NCI-H2081 (cell line): ENCODE results near the gene CLTB.

Source experiments
- DNase-seq, 2 experiments: peaks; one replicate each; lab custom pipeline; 2025; lab: John Stamatoyannopoulos, UW

CLTB gene

GRCh38 chr5:176401281-176402205 is 14.8 kb downstream of the CLTB start:
- DNase-seq = no peak

- no peak for DNase-seq
Observed at GRCh38 chr5:176400382-176401156, 15.8 kb downstream of the CLTB start.

DNA sequence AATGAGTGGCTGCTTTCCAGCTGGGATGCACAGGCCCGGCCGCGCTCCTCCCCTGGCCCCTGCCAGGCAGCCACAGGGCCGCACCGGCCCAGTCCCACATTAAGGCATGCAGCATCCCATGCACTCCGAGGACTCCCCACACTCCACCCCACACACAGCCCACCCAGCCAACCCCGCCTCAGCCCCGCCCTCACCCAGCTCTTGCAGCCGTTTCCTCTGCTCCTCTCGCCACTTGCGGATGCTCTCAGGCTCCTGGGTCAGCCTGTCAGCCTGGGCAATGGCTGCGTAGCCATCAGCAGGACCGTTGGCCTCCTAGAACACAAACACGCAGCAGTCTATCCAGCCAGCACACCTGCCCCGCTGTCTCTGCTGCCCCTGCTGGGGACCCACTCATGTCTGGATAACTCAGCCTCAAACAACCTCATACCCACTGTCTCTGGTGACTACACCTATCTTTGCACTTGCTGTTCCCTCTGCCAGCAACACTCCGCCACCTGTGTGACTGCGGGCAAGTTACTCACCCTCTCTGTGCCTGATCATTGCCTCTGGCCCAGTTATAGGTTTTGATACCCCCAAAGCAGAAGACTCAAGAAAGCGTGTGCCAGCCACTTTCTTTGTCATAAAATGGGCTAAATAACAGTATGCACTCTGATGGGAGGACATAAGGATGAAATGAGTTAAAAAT is 18.5 kb downstream of the CLTB start:
- DNase-seq = no peak

- DNase-seq = no peak
Observed at GRCh38 chr5:176396330-176396729, 20.0 kb downstream of the CLTB start.

GRCh38 chr5:176394881-176395675 is 21.3 kb downstream of the CLTB start:
- DNase-seq = no peak

DNA sequence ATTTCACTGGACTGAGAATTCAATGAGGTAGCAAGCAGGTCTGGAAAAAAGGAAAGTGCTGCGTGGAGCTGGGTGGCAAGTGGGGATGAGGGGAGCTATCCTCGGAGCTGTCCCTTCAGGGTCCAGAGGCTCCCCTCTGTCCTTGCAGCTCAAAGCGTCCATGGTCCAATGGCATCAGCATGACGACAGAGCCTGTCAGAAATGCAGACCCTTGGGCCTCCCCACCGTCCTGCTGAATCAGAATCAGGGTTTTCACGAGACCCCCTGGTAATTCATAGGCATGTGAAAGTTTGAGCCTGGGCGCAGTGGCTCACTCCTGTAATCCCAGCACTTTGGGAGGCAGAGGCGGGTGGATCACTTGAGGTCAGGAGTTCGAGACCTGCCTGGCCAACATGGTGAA is 22.2 kb downstream of the CLTB start:
- no peak for DNase-seq

DNA sequence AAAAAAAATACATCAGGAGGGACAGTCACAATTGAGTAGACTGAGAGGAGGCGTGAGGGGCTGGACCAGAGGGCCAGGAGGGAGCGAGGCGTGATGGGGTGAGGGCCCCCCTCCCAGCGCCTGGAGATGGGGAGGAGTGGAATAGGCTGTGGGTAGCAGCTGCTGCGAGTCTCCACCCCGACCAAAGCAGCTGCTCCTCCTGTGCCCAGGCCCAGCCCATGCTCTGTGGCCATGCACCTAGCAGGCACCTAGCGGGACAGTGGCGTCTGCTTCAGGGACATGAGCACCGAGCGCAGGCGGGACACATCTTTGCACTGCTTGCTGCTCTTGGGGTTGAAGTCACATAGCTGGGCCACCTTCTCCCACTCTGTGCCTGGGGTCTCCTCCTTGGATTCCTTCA is 23.8 kb downstream of the CLTB start:
- no peak for DNase-seq

DNA sequence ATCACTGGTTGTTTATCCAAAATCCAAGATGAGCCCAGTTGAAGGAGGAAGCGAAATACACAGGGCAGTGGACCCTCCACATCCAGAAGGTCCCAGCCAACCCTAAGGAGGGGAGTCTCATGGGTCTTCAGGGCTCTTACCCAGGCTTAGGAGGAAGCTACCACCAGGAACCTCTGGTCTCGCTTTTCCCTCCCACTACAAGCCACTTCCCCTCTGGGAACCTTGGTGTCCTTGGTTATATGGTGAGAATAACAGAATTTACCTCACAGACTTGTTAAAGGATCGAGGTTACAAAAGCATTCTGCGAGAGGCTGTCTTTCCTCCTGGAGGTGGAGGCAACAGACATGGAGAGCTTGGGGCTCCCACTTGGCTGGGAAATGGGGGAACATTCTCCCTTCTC is 24.3 kb downstream of the CLTB start:
- DNase-seq = no peak

DNA sequence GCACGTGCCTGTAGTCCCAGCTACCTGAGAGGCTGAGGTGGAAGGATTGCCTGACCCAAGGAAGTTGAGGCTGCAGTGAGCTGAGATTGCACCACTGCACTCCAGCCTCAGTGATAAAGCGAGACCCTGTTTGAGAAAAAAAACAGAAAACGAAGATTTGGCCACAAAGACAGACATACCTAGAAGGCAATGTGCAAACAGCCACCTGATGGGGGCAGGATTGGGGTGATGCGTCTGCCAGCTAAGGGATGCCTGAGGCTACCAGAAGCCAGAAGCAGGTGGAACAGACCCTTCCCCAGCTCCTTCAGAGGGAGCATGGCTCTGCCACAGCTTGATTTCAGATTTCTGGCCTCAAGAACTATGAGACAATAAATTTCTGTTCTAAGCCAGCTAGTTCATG is 24.9 kb downstream of the CLTB start:
- DNase-seq = no peak

- peak in 1 of 2 experiments; percentile 59 for DNase-seq
Observed at GRCh38 chr5:176389135-176390123, 26.9 kb downstream of the CLTB start.

- DNase-seq = peak; percentile 98 to 99
Observed at GRCh38 chr5:176388444-176389134, 27.8 kb downstream of the CLTB start, which contains the start of the genes HIGD2A and NOP16. Gene HIGD2A (plus strand): TSS chr5:176388751. CDS start chr5:176388820, 69 bp downstream. Gene NOP16 (minus strand): TSS chr5:176388598. CDS start chr5:176388539, 59 bp downstream.

- DNase-seq = peak in 1 of 2 experiments; percentile 9
Observed at GRCh38 chr5:176388003-176388443, 28.3 kb downstream of the CLTB start.

DNA sequence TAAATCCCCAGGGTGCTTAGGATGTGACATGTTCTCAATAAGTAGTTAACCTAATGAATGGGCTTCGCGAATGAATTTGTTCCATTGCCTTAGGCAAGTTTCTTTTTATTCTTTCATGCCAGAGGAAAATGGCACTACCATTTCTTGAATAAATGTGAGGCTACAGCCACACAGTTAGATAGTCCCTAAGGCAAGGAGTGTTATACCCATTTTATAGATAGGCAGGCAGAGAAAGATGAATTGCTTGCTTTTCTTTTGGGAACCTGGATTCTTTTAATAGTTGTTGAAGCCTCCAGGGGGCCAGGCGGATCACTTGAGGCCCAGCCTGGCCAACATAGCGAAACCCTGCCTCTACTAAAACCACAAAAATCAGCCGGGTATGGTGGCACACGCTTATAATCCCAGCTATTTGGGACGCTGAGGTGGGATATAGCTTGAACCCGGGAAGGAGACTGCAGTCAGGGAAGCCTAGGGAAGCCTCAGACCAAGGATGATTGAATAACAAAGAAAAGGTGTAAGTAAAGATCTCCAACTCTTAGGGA is 28.9 kb downstream of the CLTB start:
- peak in 1 of 2 experiments; percentile 4 for DNase-seq

DNA sequence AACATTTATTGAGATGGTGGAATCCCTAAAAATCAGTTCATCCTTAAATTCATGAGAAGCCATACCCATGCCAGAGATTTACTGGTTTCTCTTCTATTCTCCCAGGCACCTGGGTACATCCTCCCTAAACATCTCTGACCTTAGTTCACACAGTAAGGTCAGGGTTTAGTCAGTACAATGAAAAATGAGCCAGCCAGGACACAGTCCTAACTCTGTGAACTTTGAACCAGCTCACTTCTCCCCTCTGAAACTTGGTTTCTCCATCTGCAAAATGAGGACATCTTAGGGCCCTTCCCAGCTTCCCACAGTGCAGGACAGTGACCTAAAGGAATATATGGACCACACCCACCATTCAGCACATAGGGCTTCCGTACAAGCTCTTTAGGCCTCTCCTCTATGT is 29.8 kb downstream of the CLTB start:
- DNase-seq = no peak

DNA sequence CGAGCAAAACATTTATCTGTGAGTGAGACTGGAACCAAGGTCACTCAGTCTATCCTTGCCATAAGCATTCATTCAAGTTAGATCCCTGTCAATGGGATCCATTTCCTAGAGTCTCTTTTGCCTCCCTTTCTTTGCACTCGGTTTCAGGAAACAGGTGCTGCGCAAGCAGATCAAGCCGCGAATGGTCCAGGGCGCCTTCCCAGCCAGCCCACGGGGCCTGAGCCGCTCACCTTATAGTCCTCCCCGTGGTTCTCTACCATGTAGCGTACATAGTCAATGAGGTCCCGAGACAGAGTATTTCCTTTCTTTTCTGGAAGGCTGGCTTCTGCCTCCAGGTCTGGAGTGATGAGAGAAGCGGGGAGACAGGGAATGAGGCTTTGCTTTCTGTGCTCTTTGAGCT is 31.3 kb downstream of the CLTB start:
- no peak for DNase-seq

GRCh38 chr5:176384366-176384930 is 31.9 kb downstream of the CLTB start:
- DNase-seq = no peak

- no peak for DNase-seq
Observed at GRCh38 chr5:176383961-176384360, 32.4 kb downstream of the CLTB start.

- DNase-seq = no peak
Observed at GRCh38 chr5:176383248-176383905, 33.0 kb downstream of the CLTB start.
